ENCODE measurements around the gene OCLN.
"Not testable (repeated sequence)": the region's sequence is repeated elsewhere in the genome, so short reads cannot be mapped to it uniquely, and the experiment has no call there.

OCLN gene

GRCh38 chr5:69492391-69492922 is at the start of gene OCLN:
TSS of gene OCLN (plus strand) at chr5:69492790. CDS start at chr5:69504245, 11,455 bp downstream.
- Histone ChIP-seq H3K27me3 (ENCODE audit: control insufficient read depth, insufficient read depth, low read length) (peaks cover 34% of the 10 kb centered on the region), H3K4me3 (ENCODE audit: low read length) (peak within 1 kb of the TSS; percentile 80), H3K9ac (ENCODE audit: low read length) (peak within 1 kb of the TSS; percentile 84), H3K4me1 (ENCODE audit: control insufficient read depth, low read depth, low read length) (peaks cover 4% of the 10 kb centered on the region), H3K9me3 (ENCODE audit: control insufficient read depth, low read depth, low read length) (no peaks in the 10 kb centered on the region), H3K27ac (ENCODE audit: low read length) (no peak within 1 kb of the TSS), H3K36me3 (ENCODE audit: control insufficient read depth, low read depth, low read length) (no peaks in the 10 kb centered on the region)

- Histone ChIP-seq H3K4me1 (ENCODE audit: control insufficient read depth, low read depth, low read length) (no peaks in the 10 kb centered on the region), H3K9me3 (ENCODE audit: control insufficient read depth, low read depth, low read length) (no peaks in the 10 kb centered on the region), H3K36me3 (ENCODE audit: control insufficient read depth, low read depth, low read length) (peaks cover 6% of the 10 kb centered on the region), H3K27me3 (ENCODE audit: control insufficient read depth, insufficient read depth, low read length) (no peaks in the 10 kb centered on the region), H3K9ac (ENCODE audit: low read length) (no peak overlapping the region), H3K4me3 (ENCODE audit: low read length) (no peak overlapping the region), H3K27ac (ENCODE audit: low read length) (no peak overlapping the region)
These were observed 48.3 kb upstream of the OCLN start for GRCh38 chr5:69444127-69444754.

GRCh38 chr5:69449511-69449910 is 43.1 kb upstream of the OCLN start:
- Histone ChIP-seq H3K36me3 (ENCODE audit: control insufficient read depth, low read depth, low read length) (no peaks in the 10 kb centered on the region), H3K27me3 (ENCODE audit: control insufficient read depth, insufficient read depth, low read length) (no peaks in the 10 kb centered on the region), H3K4me1 (ENCODE audit: control insufficient read depth, low read depth, low read length) (no peaks in the 10 kb centered on the region), H3K9ac (ENCODE audit: low read length) (no peak overlapping the region), H3K27ac (ENCODE audit: low read length) (no peak overlapping the region), H3K9me3 (ENCODE audit: control insufficient read depth, low read depth, low read length) (no peaks in the 10 kb centered on the region), H3K4me3 (ENCODE audit: low read length) (no peak overlapping the region)

- no peak overlapping the region for H3K4me3 ChIP-seq (ENCODE audit: low read length)
- H3K27me3 ChIP-seq (ENCODE audit: control insufficient read depth, insufficient read depth, low read length), result no peaks in the 10 kb centered on the region
- no peak overlapping the region for H3K9ac ChIP-seq (ENCODE audit: low read length)
These were observed 42.5 kb upstream of the OCLN start for GRCh38 chr5:69450116-69450515.

GRCh38 chr5:69450527-69450926 is 42.1 kb upstream of the OCLN start:
- H3K27me3 ChIP-seq (ENCODE audit: control insufficient read depth, insufficient read depth, low read length); H3K9ac ChIP-seq (ENCODE audit: low read length); H3K4me3 ChIP-seq (ENCODE audit: low read length); H3K27ac ChIP-seq (ENCODE audit: low read length); H3K4me1 ChIP-seq (ENCODE audit: control insufficient read depth, low read depth, low read length); H3K36me3 ChIP-seq (ENCODE audit: control insufficient read depth, low read depth, low read length); H3K9me3 ChIP-seq (ENCODE audit: control insufficient read depth, low read depth, low read length): not testable (repeated sequence)

More at GRCh38 chr5:69450116-69450515, 42.5 kb upstream of the OCLN start:
- Histone ChIP-seq H3K4me1 (ENCODE audit: control insufficient read depth, low read depth, low read length) (no peaks in the 10 kb centered on the region), H3K27ac (ENCODE audit: low read length) (no peak overlapping the region), H3K36me3 (ENCODE audit: control insufficient read depth, low read depth, low read length) (no peaks in the 10 kb centered on the region), H3K9me3 (ENCODE audit: control insufficient read depth, low read depth, low read length) (no peaks in the 10 kb centered on the region)

- Histone ChIP-seq H3K36me3 (ENCODE audit: control insufficient read depth, low read depth, low read length) (no peaks in the 10 kb centered on the region), H3K9me3 (ENCODE audit: control insufficient read depth, low read depth, low read length) (no peaks in the 10 kb centered on the region), H3K27ac (ENCODE audit: low read length) (no peak overlapping the region), H3K4me3 (ENCODE audit: low read length) (no peak overlapping the region), H3K9ac (ENCODE audit: low read length) (no peak overlapping the region), H3K4me1 (ENCODE audit: control insufficient read depth, low read depth, low read length) (no peaks in the 10 kb centered on the region), H3K27me3 (ENCODE audit: control insufficient read depth, insufficient read depth, low read length) (no peaks in the 10 kb centered on the region)
These were observed 40.5 kb upstream of the OCLN start for GRCh38 chr5:69451941-69452647.

- H3K4me3 ChIP-seq (ENCODE audit: low read length); H3K9ac ChIP-seq (ENCODE audit: low read length): not testable (repeated sequence)
These were observed 39.1 kb upstream of the OCLN start for GRCh38 chr5:69453487-69453886.

GRCh38 chr5:69454460-69455249 is 37.9 kb upstream of the OCLN start:
- Histone ChIP-seq H3K9me3 (ENCODE audit: control insufficient read depth, low read depth, low read length) (no peaks in the 10 kb centered on the region), H3K9ac (ENCODE audit: low read length) (no peak overlapping the region), H3K4me1 (ENCODE audit: control insufficient read depth, low read depth, low read length) (no peaks in the 10 kb centered on the region), H3K27ac (ENCODE audit: low read length) (no peak overlapping the region), H3K36me3 (ENCODE audit: control insufficient read depth, low read depth, low read length) (no peaks in the 10 kb centered on the region), H3K4me3 (ENCODE audit: low read length) (no peak overlapping the region), H3K27me3 (ENCODE audit: control insufficient read depth, insufficient read depth, low read length) (no peaks in the 10 kb centered on the region)

More at GRCh38 chr5:69453487-69453886, 39.1 kb upstream of the OCLN start:
- H3K27me3 ChIP-seq (ENCODE audit: control insufficient read depth, insufficient read depth, low read length); H3K9me3 ChIP-seq (ENCODE audit: control insufficient read depth, low read depth, low read length); H3K27ac ChIP-seq (ENCODE audit: low read length); H3K4me1 ChIP-seq (ENCODE audit: control insufficient read depth, low read depth, low read length); H3K36me3 ChIP-seq (ENCODE audit: control insufficient read depth, low read depth, low read length): not testable (repeated sequence)

GRCh38 chr5:69455428-69455988 is 37.1 kb upstream of the OCLN start:
- H3K9me3 ChIP-seq (ENCODE audit: control insufficient read depth, low read depth, low read length); H3K4me1 ChIP-seq (ENCODE audit: control insufficient read depth, low read depth, low read length); H3K36me3 ChIP-seq (ENCODE audit: control insufficient read depth, low read depth, low read length); H3K4me3 ChIP-seq (ENCODE audit: low read length); H3K9ac ChIP-seq (ENCODE audit: low read length); H3K27me3 ChIP-seq (ENCODE audit: control insufficient read depth, insufficient read depth, low read length); H3K27ac ChIP-seq (ENCODE audit: low read length): not testable (repeated sequence)

- Histone ChIP-seq H3K36me3 (ENCODE audit: control insufficient read depth, low read depth, low read length) (no peaks in the 10 kb centered on the region), H3K4me3 (ENCODE audit: low read length) (no peak overlapping the region), H3K9me3 (ENCODE audit: control insufficient read depth, low read depth, low read length) (no peaks in the 10 kb centered on the region), H3K27ac (ENCODE audit: low read length) (no peak overlapping the region), H3K27me3 (ENCODE audit: control insufficient read depth, insufficient read depth, low read length) (no peaks in the 10 kb centered on the region), H3K4me1 (ENCODE audit: control insufficient read depth, low read depth, low read length) (no peaks in the 10 kb centered on the region), H3K9ac (ENCODE audit: low read length) (no peak overlapping the region)
These were observed 30.4 kb upstream of the OCLN start for GRCh38 chr5:69462170-69462569.

- H3K9me3 ChIP-seq (ENCODE audit: control insufficient read depth, low read depth, low read length); H3K36me3 ChIP-seq (ENCODE audit: control insufficient read depth, low read depth, low read length); H3K9ac ChIP-seq (ENCODE audit: low read length); H3K4me3 ChIP-seq (ENCODE audit: low read length); H3K27ac ChIP-seq (ENCODE audit: low read length); H3K4me1 ChIP-seq (ENCODE audit: control insufficient read depth, low read depth, low read length); H3K27me3 ChIP-seq (ENCODE audit: control insufficient read depth, insufficient read depth, low read length): not testable (repeated sequence)
These were observed 26.2 kb upstream of the OCLN start for GRCh38 chr5:69466375-69466774.
